Subcutaneous abdominal adipose tissue (tissue), 5 donors: ENCODE measurements around the gene VSTM2L.

Experiments
- H3K27ac ChIP-seq: one replicate; pipeline ENCODE4 v1.7.0; 2013; ENCODE audit warnings: low read depth, mild to moderate bottlenecking, inconsistent platforms, low read length, moderate library complexity
- H3K27me3 ChIP-seq, 5 donors: one replicate each; pipeline ENCODE4 v1.7.0; 2013; ENCODE audit warnings: low read length in 5 of 5, inconsistent platforms in 1 of 5; ENCODE audit not compliant: control insufficient read depth in 5 of 5, insufficient read depth in 4 of 5
- H3K36me3 ChIP-seq, 5 donors: one replicate each; pipeline ENCODE4 v1.7.0; 2013; ENCODE audit warnings: low read length in 5 of 5; ENCODE audit not compliant: control insufficient read depth in 5 of 5, insufficient read depth in 5 of 5
- H3K4me1 ChIP-seq, 5 donors: one replicate each; pipeline ENCODE4 v1.7.0; 2013; ENCODE audit warnings: low read length in 5 of 5, mild to moderate bottlenecking in 3 of 5, moderate library complexity in 1 of 5; ENCODE audit not compliant: control insufficient read depth in 5 of 5, insufficient read depth in 5 of 5
- H3K4me3 ChIP-seq, 5 donors: one replicate each; pipeline ENCODE4 v1.7.0; 2013; ENCODE audit warnings: low read length in 5 of 5, low read depth in 1 of 5
- H3K9ac ChIP-seq, 5 donors: one replicate each; pipeline ENCODE4 v1.7.0; 2013; ENCODE audit warnings: low read length in 5 of 5, mild to moderate bottlenecking in 4 of 5, moderate library complexity in 3 of 5
- H3K9me3 ChIP-seq, 5 donors: one replicate each; pipeline ENCODE4 v1.7.0; 2013; ENCODE audit warnings: low read length in 5 of 5; ENCODE audit not compliant: control insufficient read depth in 5 of 5
- donor health status: healthy.
- donor health status: healthy.
- donor health status: healthy.
- donor health status: healthy.
- donor health status: healthy.

VSTM2L gene

GRCh38 chr20:37907677-37908401 lies 4.9 kb downstream of the VSTM2L start:
- no peak overlapping the region for H3K27ac ChIP-seq
- H3K4me1 ChIP-seq, result peaks cover 0 to 7% (median 0%) of the 10 kb centered on the region in 5 donors
- H3K27me3 ChIP-seq, result peaks cover 19 to 58% (median 56%) of the 10 kb centered on the region in 5 donors
- no peak overlapping the region for H3K4me3 ChIP-seq
- no peaks in the 10 kb centered on the region for H3K9me3 ChIP-seq
- no peak overlapping the region for H3K9ac ChIP-seq
- H3K36me3 ChIP-seq, result no peaks in the 10 kb centered on the region

GRCh38 chr20:37911261-37911660 lies 8.3 kb downstream of the VSTM2L start:
- Histone ChIP-seq H3K27me3 (peaks cover 43 to 71% (median 61%) of the 10 kb centered on the region in 5 donors), H3K36me3 (no peaks in the 10 kb centered on the region), H3K4me3 (no peak overlapping the region), H3K4me1 (peaks cover 0 to 19% (median 11%) of the 10 kb centered on the region in 5 donors), H3K9me3 (no peaks in the 10 kb centered on the region), H3K27ac (no peak overlapping the region), H3K9ac (no peak overlapping the region)

- H3K4me1 ChIP-seq, result peaks cover 0 to 19% (median 11%) of the 10 kb centered on the region in 5 donors
- no peak overlapping the region for H3K27ac ChIP-seq
- peaks cover 47 to 71% (median 63%) of the 10 kb centered on the region in 5 donors for H3K27me3 ChIP-seq
These were observed 8.9 kb downstream of the VSTM2L start for GRCh38 chr20:37911838-37912281.

GRCh38 chr20:37912874-37913273 lies 9.9 kb downstream of the VSTM2L start:
- Histone ChIP-seq H3K9ac (no peak overlapping the region), H3K9me3 (no peaks in the 10 kb centered on the region), H3K27me3 (peaks cover 47 to 77% (median 68%) of the 10 kb centered on the region in 5 donors), H3K36me3 (no peaks in the 10 kb centered on the region), H3K27ac (no peak overlapping the region), H3K4me3 (no peak overlapping the region), H3K4me1 (peaks cover 0 to 19% (median 11%) of the 10 kb centered on the region in 5 donors)

More at GRCh38 chr20:37911838-37912281, 8.9 kb downstream of the VSTM2L start:
- Histone ChIP-seq H3K4me3 (no peak overlapping the region), H3K9me3 (no peaks in the 10 kb centered on the region), H3K9ac (no peak overlapping the region), H3K36me3 (no peaks in the 10 kb centered on the region)

- H3K4me3 ChIP-seq, result no peak overlapping the region
- peaks cover 45 to 78% (median 72%) of the 10 kb centered on the region in 5 donors for H3K27me3 ChIP-seq
- H3K4me1 ChIP-seq, result peaks cover 0 to 15% (median 11%) of the 10 kb centered on the region in 5 donors
- no peaks in the 10 kb centered on the region for H3K9me3 ChIP-seq
- H3K27ac ChIP-seq, result no peak overlapping the region
- no peak overlapping the region for H3K9ac ChIP-seq
- no peaks in the 10 kb centered on the region for H3K36me3 ChIP-seq
These were observed 10.8 kb downstream of the VSTM2L start for GRCh38 chr20:37913567-37914366.

GRCh38 chr20:37914367-37914671 lies 11.4 kb downstream of the VSTM2L start:
- peaks cover 43 to 80% (median 73%) of the 10 kb centered on the region in 5 donors for H3K27me3 ChIP-seq

GRCh38 chr20:37914672-37915433 lies 11.9 kb downstream of the VSTM2L start:
- peak overlapping the region in 1 of 5 donors; percentile 10 for H3K9ac ChIP-seq
- no peaks in the 10 kb centered on the region for H3K36me3 ChIP-seq
- peaks cover 0 to 15% (median 11%) of the 10 kb centered on the region in 5 donors for H3K4me1 ChIP-seq
- no peaks in the 10 kb centered on the region for H3K9me3 ChIP-seq
- peak overlapping the region in 3 of 5 donors; percentile 29 to 45 (median 39) for H3K4me3 ChIP-seq
- peaks cover 47 to 82% (median 72%) of the 10 kb centered on the region in 5 donors for H3K27me3 ChIP-seq
- no peak overlapping the region for H3K27ac ChIP-seq

More at GRCh38 chr20:37914367-37914671, 11.4 kb downstream of the VSTM2L start:
- Histone ChIP-seq H3K9ac (peak overlapping the region in 1 of 5 donors; percentile 10), H3K4me1 (peaks cover 0 to 15% (median 11%) of the 10 kb centered on the region in 5 donors), H3K27ac (no peak overlapping the region), H3K4me3 (peak overlapping the region in 2 of 5 donors; percentile 39 to 45), H3K9me3 (no peaks in the 10 kb centered on the region), H3K36me3 (no peaks in the 10 kb centered on the region)

GRCh38 chr20:37915434-37915787 lies 12.5 kb downstream of the VSTM2L start:
- H3K9ac ChIP-seq, result no peak overlapping the region
- no peaks in the 10 kb centered on the region for H3K9me3 ChIP-seq
- peaks cover 0 to 15% (median 11%) of the 10 kb centered on the region in 5 donors for H3K4me1 ChIP-seq
- H3K27me3 ChIP-seq, result peaks cover 47 to 87% (median 77%) of the 10 kb centered on the region in 5 donors
- no peak overlapping the region for H3K4me3 ChIP-seq
- H3K27ac ChIP-seq, result no peak overlapping the region
- no peaks in the 10 kb centered on the region for H3K36me3 ChIP-seq

- Histone ChIP-seq H3K36me3 (no peaks in the 10 kb centered on the region), H3K4me1 (peaks cover 0 to 15% (median 11%) of the 10 kb centered on the region in 5 donors), H3K9ac (no peak overlapping the region), H3K27ac (no peak overlapping the region), H3K4me3 (no peak overlapping the region), H3K9me3 (no peaks in the 10 kb centered on the region), H3K27me3 (peaks cover 47 to 93% (median 77%) of the 10 kb centered on the region in 5 donors)
These were observed 13.1 kb downstream of the VSTM2L start for GRCh38 chr20:37915800-37916570.
